AG04450 (cell line): ENCODE data around the gene L2HGDH. TPM values are rescaled to one million over a fixed set of nuclear protein-coding genes. Genes with fewer than 3 reads are reported as not detected.
A peak's percentile ranks its signal among the peaks of the same experiment; 100 is the strongest.

ENCODE experiments used
- CTCF ChIA-PET: fragments of 300-600, 350-600 bp; formaldehyde crosslinking; extraction: SDS; loops from one replicate; lab custom pipeline; 2022; ENCODE audit warnings: antibody characterized with exemption, inconsistent platforms; lab: Charles Lee
- POLR2A ChIA-PET: fragments of 350-600 bp; formaldehyde crosslinking; extraction: SDS; loops from one replicate; lab custom pipeline; 2021; ENCODE audit warnings: antibody characterized with exemption, inconsistent platforms; lab: Yijun Ruan, JAX
- DNase-seq: peaks from one replicate; pipeline ENCODE4 v3.0.0-alpha.2; 2011; ENCODE audit warnings: low read depth, low spot score
- H3K27ac ChIP-seq: one replicate; pipeline ENCODE4 v1.5.1; 2012; ENCODE audit warnings: low read depth, low read length, control low read depth
- H3K27me3 ChIP-seq: one replicate; pipeline ENCODE4 v1.6.0; 2012; ENCODE audit warnings: low read length; ENCODE audit not compliant: control insufficient read depth, insufficient read depth
- H3K4me3 ChIP-seq: 2 replicates; pipeline ENCODE4 v1.5.1; 2011; ENCODE audit warnings: mild to moderate bottlenecking, low read depth, low read length, control low read depth
- H3K9me3 ChIP-seq: 2 replicates; pipeline ENCODE4 v1.5.1; 2012; ENCODE audit warnings: low read length; ENCODE audit not compliant: control insufficient read depth, insufficient read depth
- polyA plus RNA-seq: library from polyadenylated mRNA; depleted of rRNA; stranded (reverse); fragments of >200 nt; gene quantifications from 2 replicates; pipeline ENCODE4 v1.2.3, GENCODE V29; 2011
- TF ChIP-seq, protein P1 (sequence below): IDR thresholded peaks from 2 replicates; pipeline ENCODE4 v1.5.1; 2011; ENCODE audit warnings: low read depth, low read length, control low read depth, inconsistent platforms

The L2HGDH gene
- polyA plus RNA-seq, 1 experiment: 3.6 TPM

DNA sequence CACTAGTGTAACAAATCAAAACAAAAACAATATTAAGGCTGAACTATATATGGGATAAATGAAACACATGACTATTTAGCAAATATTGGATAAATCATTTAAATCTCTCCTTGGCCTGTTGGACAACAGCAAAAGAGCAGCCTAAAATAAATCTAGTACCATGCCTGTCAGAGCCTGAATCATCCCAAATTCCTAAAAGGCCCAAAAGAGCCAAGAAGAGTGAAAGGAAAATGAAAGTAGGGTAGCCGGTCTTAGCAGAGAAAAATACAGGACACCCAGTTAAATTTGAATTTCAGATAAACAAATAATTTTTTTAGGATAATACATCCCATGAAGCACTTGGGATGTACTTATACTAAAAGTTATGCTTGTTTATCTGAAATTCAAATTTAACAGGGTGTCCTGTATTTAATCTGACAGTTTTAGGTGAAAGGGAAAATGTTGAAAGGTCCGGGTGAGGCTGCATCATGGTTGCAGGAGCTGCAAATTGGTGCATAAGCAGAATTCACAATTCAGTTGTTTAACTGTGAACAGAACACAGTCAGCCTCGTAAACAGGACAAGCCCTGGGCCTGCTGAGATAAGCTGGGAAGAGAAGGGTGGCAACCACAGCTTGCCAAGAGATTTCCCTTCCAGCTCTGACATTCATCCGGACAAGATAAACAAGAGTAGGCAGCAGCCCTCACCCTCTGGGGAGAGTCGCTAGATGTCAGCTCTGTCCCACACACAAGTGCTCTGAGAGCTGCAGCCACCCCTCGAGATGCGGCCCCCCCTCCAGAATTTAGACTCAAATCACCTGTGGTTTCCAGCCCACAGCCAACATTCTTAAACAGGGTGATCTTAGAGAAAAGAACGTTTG is 30.4 kb upstream of the L2HGDH start:
- CTCF ChIA-PET: interaction anchor here (0.6 to 1.2 kb wide), 2 partner anchors 59 to 243 kb away, joined by 5 to 8 read pairs; no protein-coding TSS in a partner anchor
- Histone ChIP-seq H3K4me3 (peak overlapping the region; percentile 36), H3K27ac (peak overlapping the region; percentile 52), H3K27me3 (no peaks in the 10 kb centered on the region), H3K9me3 (no peaks in the 10 kb centered on the region)
- TF ChIP-seq, protein P1, sequence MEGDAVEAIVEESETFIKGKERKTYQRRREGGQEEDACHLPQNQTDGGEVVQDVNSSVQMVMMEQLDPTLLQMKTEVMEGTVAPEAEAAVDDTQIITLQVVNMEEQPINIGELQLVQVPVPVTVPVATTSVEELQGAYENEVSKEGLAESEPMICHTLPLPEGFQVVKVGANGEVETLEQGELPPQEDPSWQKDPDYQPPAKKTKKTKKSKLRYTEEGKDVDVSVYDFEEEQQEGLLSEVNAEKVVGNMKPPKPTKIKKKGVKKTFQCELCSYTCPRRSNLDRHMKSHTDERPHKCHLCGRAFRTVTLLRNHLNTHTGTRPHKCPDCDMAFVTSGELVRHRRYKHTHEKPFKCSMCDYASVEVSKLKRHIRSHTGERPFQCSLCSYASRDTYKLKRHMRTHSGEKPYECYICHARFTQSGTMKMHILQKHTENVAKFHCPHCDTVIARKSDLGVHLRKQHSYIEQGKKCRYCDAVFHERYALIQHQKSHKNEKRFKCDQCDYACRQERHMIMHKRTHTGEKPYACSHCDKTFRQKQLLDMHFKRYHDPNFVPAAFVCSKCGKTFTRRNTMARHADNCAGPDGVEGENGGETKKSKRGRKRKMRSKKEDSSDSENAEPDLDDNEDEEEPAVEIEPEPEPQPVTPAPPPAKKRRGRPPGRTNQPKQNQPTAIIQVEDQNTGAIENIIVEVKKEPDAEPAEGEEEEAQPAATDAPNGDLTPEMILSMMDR: peak; percentile 21; the same call in 1 of the 2 replicates
- POLR2A ChIA-PET: no interaction called here
- DNase-seq: no peak

DNA sequence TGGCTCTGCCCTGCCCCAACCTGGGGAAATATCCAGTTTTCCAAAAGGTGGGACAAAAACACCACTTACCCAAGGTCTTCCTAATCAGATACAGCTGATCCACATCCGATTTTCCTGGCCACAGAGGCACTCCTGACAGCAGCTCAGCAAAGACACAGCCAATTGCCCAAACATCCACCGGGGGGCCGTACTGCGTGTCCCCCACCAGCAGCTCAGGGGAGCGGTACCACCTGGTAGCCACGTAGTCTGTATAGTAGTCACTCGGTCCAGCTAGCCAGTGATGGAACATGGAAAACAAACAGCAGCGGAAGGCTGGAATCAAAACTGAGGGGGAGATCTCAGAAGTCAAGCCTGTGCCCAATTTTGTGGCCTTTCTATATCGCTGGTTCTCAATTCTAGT is 28.9 kb upstream of the L2HGDH start:
- Histone ChIP-seq H3K4me3 (no peak overlapping the region), H3K27ac (no peak overlapping the region), H3K27me3 (no peaks in the 10 kb centered on the region), H3K9me3 (no peaks in the 10 kb centered on the region)
- ChIA-PET CTCF (no interaction called here), POLR2A (no interaction called here)
- DNase-seq: no peak
- TF ChIP-seq, protein P1: peak; percentile 27; the same call in 1 of the 2 replicates

DNA sequence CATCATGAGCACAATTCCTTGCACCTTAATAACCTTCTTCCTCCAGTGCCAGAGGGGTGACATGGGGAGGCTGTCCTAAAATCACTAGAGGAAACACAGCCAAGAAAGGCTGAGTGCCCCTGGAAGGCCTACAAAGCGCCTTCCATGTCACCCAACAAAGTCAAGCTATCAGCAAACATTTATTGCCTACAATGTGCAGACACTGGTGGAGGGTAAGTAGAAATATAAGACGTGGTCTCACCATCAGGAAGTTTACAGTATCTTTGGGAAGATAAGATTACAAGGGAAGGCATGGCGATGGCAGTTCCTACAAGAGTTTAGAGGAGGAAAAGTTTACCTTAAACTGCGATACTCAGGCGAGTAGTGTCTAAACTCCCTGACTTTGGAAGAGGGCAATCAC is 28.0 kb upstream of the L2HGDH start:
- Histone ChIP-seq H3K27ac (no peak overlapping the region), H3K27me3 (no peaks in the 10 kb centered on the region), H3K9me3 (no peaks in the 10 kb centered on the region), H3K4me3 (no peak overlapping the region)
- DNase-seq: no peak
- ChIA-PET POLR2A (no interaction called here), CTCF (interaction anchor here (1.6 kb wide), 1 partner anchor 22 kb away, joined by 3 read pairs; no protein-coding TSS in a partner anchor)
- TF ChIP-seq, protein P1: no peak

DNA sequence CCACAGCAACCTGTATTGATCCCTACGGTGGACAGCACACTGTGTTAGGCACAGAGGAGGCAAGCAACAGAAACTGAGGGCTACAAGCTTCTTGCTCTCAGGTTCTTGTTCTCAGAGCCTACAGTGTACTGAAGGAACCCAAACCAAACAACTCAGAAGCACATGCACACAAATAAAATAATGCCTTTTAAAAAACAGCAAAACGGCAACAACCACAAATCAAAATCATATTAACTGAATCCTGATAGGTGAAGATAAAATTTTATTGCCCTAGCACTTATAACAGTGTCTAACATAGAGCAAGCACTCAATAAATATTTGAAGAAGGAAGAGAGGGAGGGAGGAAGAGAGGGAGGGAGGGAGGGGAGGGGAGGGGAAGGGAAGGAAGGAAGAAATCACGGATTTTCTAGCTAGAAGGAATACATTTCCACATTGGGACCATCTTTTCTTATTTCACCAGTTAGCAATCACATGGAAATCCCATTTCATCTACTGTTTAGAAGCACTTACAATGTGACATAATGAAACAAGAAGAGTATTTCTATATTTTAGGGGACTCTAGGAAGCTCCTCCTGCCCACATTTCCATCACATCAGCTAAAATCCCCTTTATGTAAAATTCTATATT is 27.3 kb upstream of the L2HGDH start:
- TF ChIP-seq, protein P1: no peak
- ChIA-PET CTCF (interaction anchor here (1.6 kb wide), 1 partner anchor 21 kb away, joined by 3 read pairs; no protein-coding TSS in a partner anchor), POLR2A (no interaction called here)
- Histone ChIP-seq H3K27me3 (no peaks in the 10 kb centered on the region), H3K4me3 (no peak overlapping the region), H3K27ac (no peak overlapping the region), H3K9me3 (no peaks in the 10 kb centered on the region)
- no peak for DNase-seq

DNA sequence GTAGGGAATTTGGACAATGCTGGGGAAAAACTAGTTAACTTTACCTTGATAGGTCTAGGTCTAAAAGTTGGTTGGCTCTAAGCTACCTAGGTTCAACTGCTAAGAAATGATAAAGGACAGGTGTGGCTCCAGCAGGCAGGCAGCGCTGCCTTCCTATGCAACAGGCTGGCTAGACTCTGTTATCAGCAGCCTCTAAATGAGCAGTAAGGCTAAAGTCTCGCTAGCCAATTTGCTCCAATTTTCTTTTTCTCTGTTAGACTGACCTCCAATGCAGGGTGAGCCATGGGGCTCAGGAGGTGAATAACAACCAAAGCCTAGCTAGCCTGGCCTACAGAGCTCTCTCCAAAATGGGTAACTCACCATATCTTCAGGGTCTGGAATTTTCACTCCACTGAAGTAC is 26.6 kb upstream of the L2HGDH start:
- CTCF ChIA-PET: interaction anchor here (1.6 kb wide), 1 partner anchor 20 kb away, joined by 3 read pairs; no protein-coding TSS in a partner anchor

More for the DNA sequence above, 26.6 kb upstream of the L2HGDH start:
- TF ChIP-seq, protein P1: no peak
- Histone ChIP-seq H3K9me3 (no peaks in the 10 kb centered on the region), H3K4me3 (no peak overlapping the region), H3K27me3 (no peaks in the 10 kb centered on the region), H3K27ac (no peak overlapping the region)
- POLR2A ChIA-PET: no interaction called here
- DNase-seq: no peak
